Measurements from ENCODE around the gene ALK. TPM values are rescaled to one million over a fixed set of nuclear protein-coding genes. Genes with fewer than 3 reads are reported as not detected.

ALK gene
- total and polyA plus RNA-seq, 7 experiments from 2014 or later: 0.13 TPM; not detected in 6

GRCh38 chr2:29561181-29561580, 360.2 kb downstream of the ALK start:
- H3K4me3 Mint-ChIP-seq: no peak overlapping the region
- H3K36me3 Mint-ChIP-seq: no peaks in the 10 kb centered on the region
- peaks cover 3 to 17% (median 12%) of the 10 kb centered on the region in 5 donors for H3K27me3 Mint-ChIP-seq
- H3K4me1 Mint-ChIP-seq: no peaks in the 10 kb centered on the region
- Histone ChIP-seq H3K9me3 (ENCODE audit: control insufficient read depth in 2 of 3, low read length in 3 of 3) (no peaks in the 10 kb centered on the region), H3K4me1 (ENCODE audit: control insufficient read depth in 2 of 2, insufficient read depth in 2 of 2, low read length in 2 of 2) (no peaks in the 10 kb centered on the region), H3K4me3 (ENCODE audit: low read length) (no peak overlapping the region), H3K36me3 (ENCODE audit: control insufficient read depth in 2 of 3, insufficient read depth in 3 of 3, low read length in 3 of 3) (no peaks in the 10 kb centered on the region), H3K27ac (ENCODE audit: low read depth, low read length) (no peak overlapping the region), H3K27me3 (ENCODE audit: control insufficient read depth in 2 of 2, insufficient read depth in 2 of 2, low read length in 2 of 2) (no peaks in the 10 kb centered on the region)
- DNase-seq (no peak), ATAC-seq (no peak)
- peaks cover 0 to 2% (median 0%) of the 10 kb centered on the region in 11 donors for H3K9me3 Mint-ChIP-seq
- H3K27ac Mint-ChIP-seq: no peak overlapping the region
- ChIA-PET CTCF (no interaction called here), POLR2A (no interaction called here)
- intact Hi-C loops (cut with micrococcal nuclease): no loop called here

- no peaks in the 10 kb centered on the region for H3K36me3 Mint-ChIP-seq
Observed at GRCh38 chr2:29560566-29560965, 360.8 kb downstream of the ALK start.

GRCh38 chr2:29560030-29560429, 361.4 kb downstream of the ALK start:
- DNase-seq (no peak), ATAC-seq (no peak)
- H3K4me3 Mint-ChIP-seq: no peak overlapping the region
- no peak overlapping the region for H3K4me3 ChIP-seq (ENCODE audit: low read length)
- H3K27ac ChIP-seq (ENCODE audit: low read depth, low read length): no peak overlapping the region
- peaks cover 5 to 24% (median 11%) of the 10 kb centered on the region in 5 donors for H3K27me3 Mint-ChIP-seq
- H3K9me3 ChIP-seq (ENCODE audit: control insufficient read depth in 2 of 3, low read length in 3 of 3): no peaks in the 10 kb centered on the region
- no peaks in the 10 kb centered on the region for H3K27me3 ChIP-seq (ENCODE audit: control insufficient read depth in 2 of 2, insufficient read depth in 2 of 2, low read length in 2 of 2)
- no peaks in the 10 kb centered on the region for H3K36me3 Mint-ChIP-seq
- intact Hi-C loops (cut with micrococcal nuclease): no loop called here
- H3K27ac Mint-ChIP-seq: no peak overlapping the region
- no peaks in the 10 kb centered on the region for H3K36me3 ChIP-seq (ENCODE audit: control insufficient read depth in 2 of 3, insufficient read depth in 3 of 3, low read length in 3 of 3)
- H3K4me1 ChIP-seq (ENCODE audit: control insufficient read depth in 2 of 2, insufficient read depth in 2 of 2, low read length in 2 of 2): no peaks in the 10 kb centered on the region
- POLR2A ChIA-PET: no interaction called here
- peaks cover 0 to 2% (median 0%) of the 10 kb centered on the region in 11 donors for H3K9me3 Mint-ChIP-seq
- H3K4me1 Mint-ChIP-seq: no peaks in the 10 kb centered on the region
- CTCF ChIA-PET: no interaction called here

More at GRCh38 chr2:29560566-29560965, 360.8 kb downstream of the ALK start:
- DNase-seq (no peak), ATAC-seq (no peak)
- H3K4me1 Mint-ChIP-seq: no peaks in the 10 kb centered on the region
- no peaks in the 10 kb centered on the region for H3K4me1 ChIP-seq (ENCODE audit: control insufficient read depth in 2 of 2, insufficient read depth in 2 of 2, low read length in 2 of 2)
- H3K27me3 Mint-ChIP-seq: peaks cover 3 to 18% (median 12%) of the 10 kb centered on the region in 5 donors
- H3K36me3 ChIP-seq (ENCODE audit: control insufficient read depth in 2 of 3, insufficient read depth in 3 of 3, low read length in 3 of 3): no peaks in the 10 kb centered on the region
- H3K27ac Mint-ChIP-seq: no peak overlapping the region
- H3K27ac ChIP-seq (ENCODE audit: low read depth, low read length): no peak overlapping the region
- H3K9me3 ChIP-seq (ENCODE audit: control insufficient read depth in 2 of 3, low read length in 3 of 3): no peaks in the 10 kb centered on the region
- ChIA-PET CTCF (no interaction called here), POLR2A (no interaction called here)
- peaks cover 0 to 2% (median 0%) of the 10 kb centered on the region in 11 donors for H3K9me3 Mint-ChIP-seq
- intact Hi-C loops (cut with micrococcal nuclease): no loop called here
- no peak overlapping the region for H3K4me3 ChIP-seq (ENCODE audit: low read length)
- no peak overlapping the region for H3K4me3 Mint-ChIP-seq
- H3K27me3 ChIP-seq (ENCODE audit: control insufficient read depth in 2 of 2, insufficient read depth in 2 of 2, low read length in 2 of 2): no peaks in the 10 kb centered on the region

- DNase-seq (no peak), ATAC-seq (no peak)
- H3K27me3 ChIP-seq (ENCODE audit: control insufficient read depth in 2 of 2, insufficient read depth in 2 of 2, low read length in 2 of 2): no peaks in the 10 kb centered on the region
- POLR2A ChIA-PET: no interaction called here
- H3K27ac ChIP-seq (ENCODE audit: low read depth, low read length): no peak overlapping the region
- H3K27ac Mint-ChIP-seq: no peak overlapping the region
- no peaks in the 10 kb centered on the region for H3K36me3 Mint-ChIP-seq
- intact Hi-C loops (cut with micrococcal nuclease): no loop called here
- H3K9me3 Mint-ChIP-seq: peaks cover 0 to 2% (median 0%) of the 10 kb centered on the region in 11 donors
- no peaks in the 10 kb centered on the region for H3K4me1 Mint-ChIP-seq
- no peaks in the 10 kb centered on the region for H3K9me3 ChIP-seq (ENCODE audit: control insufficient read depth in 2 of 3, low read length in 3 of 3)
- no peak overlapping the region for H3K4me3 Mint-ChIP-seq
- H3K36me3 ChIP-seq (ENCODE audit: control insufficient read depth in 2 of 3, insufficient read depth in 3 of 3, low read length in 3 of 3): no peaks in the 10 kb centered on the region
- H3K4me3 ChIP-seq (ENCODE audit: low read length): no peak overlapping the region
- CTCF ChIA-PET: no interaction called here
- H3K27me3 Mint-ChIP-seq: peaks cover 5 to 23% (median 14%) of the 10 kb centered on the region in 5 donors
- H3K4me1 ChIP-seq (ENCODE audit: control insufficient read depth in 2 of 2, insufficient read depth in 2 of 2, low read length in 2 of 2): no peaks in the 10 kb centered on the region
Observed at GRCh38 chr2:29559578-29559977, 361.8 kb downstream of the ALK start.

GRCh38 chr2:29558097-29558496, 363.3 kb downstream of the ALK start:
- CTCF ChIA-PET: no interaction called here
- no peak overlapping the region for H3K27ac Mint-ChIP-seq
- ATAC-seq: no peak
- no peak overlapping the region for H3K4me3 ChIP-seq (ENCODE audit: low read length)
- intact Hi-C loops (cut with micrococcal nuclease): no loop called here
- no peak overlapping the region for H3K27ac ChIP-seq (ENCODE audit: low read depth, low read length)
- no peaks in the 10 kb centered on the region for H3K27me3 ChIP-seq (ENCODE audit: control insufficient read depth in 2 of 2, insufficient read depth in 2 of 2, low read length in 2 of 2)
- H3K4me1 ChIP-seq (ENCODE audit: control insufficient read depth in 2 of 2, insufficient read depth in 2 of 2, low read length in 2 of 2): no peaks in the 10 kb centered on the region
- H3K4me3 Mint-ChIP-seq: no peak overlapping the region
- H3K9me3 ChIP-seq (ENCODE audit: control insufficient read depth in 2 of 3, low read length in 3 of 3): no peaks in the 10 kb centered on the region
- no peaks in the 10 kb centered on the region for H3K36me3 Mint-ChIP-seq
- H3K9me3 Mint-ChIP-seq: peaks cover 0 to 2% (median 0%) of the 10 kb centered on the region in 11 donors
- no peaks in the 10 kb centered on the region for H3K4me1 Mint-ChIP-seq
- no peaks in the 10 kb centered on the region for H3K36me3 ChIP-seq (ENCODE audit: control insufficient read depth in 2 of 3, insufficient read depth in 3 of 3, low read length in 3 of 3)
- H3K27me3 Mint-ChIP-seq: peaks cover 11 to 23% (median 21%) of the 10 kb centered on the region in 5 donors
- DNase-seq: no peak
- POLR2A ChIA-PET: no interaction called here

- Histone ChIP-seq H3K27me3 (ENCODE audit: control insufficient read depth in 2 of 2, insufficient read depth in 2 of 2, low read length in 2 of 2) (no peaks in the 10 kb centered on the region), H3K4me3 (ENCODE audit: low read length) (no peak overlapping the region), H3K36me3 (ENCODE audit: control insufficient read depth in 2 of 3, insufficient read depth in 3 of 3, low read length in 3 of 3) (no peaks in the 10 kb centered on the region), H3K27ac (ENCODE audit: low read depth, low read length) (no peak overlapping the region), H3K4me1 (ENCODE audit: control insufficient read depth in 2 of 2, insufficient read depth in 2 of 2, low read length in 2 of 2) (no peaks in the 10 kb centered on the region), H3K9me3 (ENCODE audit: control insufficient read depth in 2 of 3, low read length in 3 of 3) (no peaks in the 10 kb centered on the region)
- Mint-ChIP-seq H3K4me3 (no peak overlapping the region), H3K9me3 (peaks cover 0 to 4% (median 0%) of the 10 kb centered on the region in 11 donors), H3K27ac (no peak overlapping the region), H3K4me1 (no peaks in the 10 kb centered on the region), H3K27me3 (peaks cover 13 to 27% (median 19%) of the 10 kb centered on the region in 5 donors), H3K36me3 (no peaks in the 10 kb centered on the region)
- CTCF ChIA-PET: no interaction called here
- no peak for ATAC-seq
- POLR2A ChIA-PET: no interaction called here
- intact Hi-C loops (cut with micrococcal nuclease): no loop called here
- DNase-seq: no peak
Observed at GRCh38 chr2:29557268-29557667, 364.1 kb downstream of the ALK start.

- no peak overlapping the region for H3K4me3 Mint-ChIP-seq
- H3K27me3 Mint-ChIP-seq: peaks cover 16 to 33% (median 25%) of the 10 kb centered on the region in 5 donors
- POLR2A ChIA-PET: no interaction called here
- H3K27me3 ChIP-seq (ENCODE audit: control insufficient read depth in 2 of 2, insufficient read depth in 2 of 2, low read length in 2 of 2): no peaks in the 10 kb centered on the region
- no peaks in the 10 kb centered on the region for H3K9me3 ChIP-seq (ENCODE audit: control insufficient read depth in 2 of 3, low read length in 3 of 3)
- no peaks in the 10 kb centered on the region for H3K4me1 ChIP-seq (ENCODE audit: control insufficient read depth in 2 of 2, insufficient read depth in 2 of 2, low read length in 2 of 2)
- H3K36me3 Mint-ChIP-seq: no peaks in the 10 kb centered on the region
- CTCF ChIA-PET: no interaction called here
- intact Hi-C loops (cut with micrococcal nuclease): no loop called here
- no peak overlapping the region for H3K27ac Mint-ChIP-seq
- H3K4me1 Mint-ChIP-seq: no peaks in the 10 kb centered on the region
- no peak overlapping the region for H3K27ac ChIP-seq (ENCODE audit: low read depth, low read length)
- H3K36me3 ChIP-seq (ENCODE audit: control insufficient read depth in 2 of 3, insufficient read depth in 3 of 3, low read length in 3 of 3): no peaks in the 10 kb centered on the region
- peaks cover 0 to 4% (median 0%) of the 10 kb centered on the region in 11 donors for H3K9me3 Mint-ChIP-seq
- DNase-seq: no peak
- no peak overlapping the region for H3K4me3 ChIP-seq (ENCODE audit: low read length)
- no peak for ATAC-seq
Observed at GRCh38 chr2:29549069-29549380, 372.4 kb downstream of the ALK start.

Measured in naive thymus-derived CD4-positive, alpha-beta T cell (primary cell).